Amniotic epithelial cell (primary cell): Measurements from ENCODE around the gene TBC1D1.

Experiments
- DNase-seq: peaks from one replicate; pipeline ENCODE4 v3.0.0-alpha.2; 2010; ENCODE audit warnings: low read depth

The TBC1D1 gene

GRCh38 chr4:38078590-38079421 is 187.9 kb downstream of the TBC1D1 start:
- peak; percentile 91 for DNase-seq

- DNase-seq: no peak
Measured at GRCh38 chr4:38080061-38080974, 189.4 kb downstream of the TBC1D1 start.

- DNase-seq: no peak
Measured at GRCh38 chr4:38082021-38082420, 191.1 kb downstream of the TBC1D1 start.

- DNase-seq: peak; percentile 84
Measured at GRCh38 chr4:38082424-38083385, 191.8 kb downstream of the TBC1D1 start.

- no peak for DNase-seq
Measured at GRCh38 chr4:38084877-38085711, 194.2 kb downstream of the TBC1D1 start.

- peak; percentile 58 for DNase-seq
Measured at GRCh38 chr4:38085751-38086150, 194.9 kb downstream of the TBC1D1 start.

- DNase-seq: no peak
Measured at GRCh38 chr4:38086151-38086848, 195.4 kb downstream of the TBC1D1 start.

GRCh38 chr4:38086849-38087226 is 196.0 kb downstream of the TBC1D1 start:
- no peak for DNase-seq

GRCh38 chr4:38088321-38088720 is 197.4 kb downstream of the TBC1D1 start:
- DNase-seq: no peak

GRCh38 chr4:38089961-38090360 is 199.1 kb downstream of the TBC1D1 start:
- peak; percentile 57 for DNase-seq

- no peak for DNase-seq
Measured at GRCh38 chr4:38090455-38091246, 199.8 kb downstream of the TBC1D1 start.

GRCh38 chr4:38091636-38092035 is 200.8 kb downstream of the TBC1D1 start:
- peak; percentile 38 for DNase-seq

GRCh38 chr4:38092701-38093100 is 201.8 kb downstream of the TBC1D1 start:
- DNase-seq: peak; percentile 88

GRCh38 chr4:38094419-38094818 is 203.5 kb downstream of the TBC1D1 start:
- no peak for DNase-seq

- DNase-seq: no peak
Measured at GRCh38 chr4:38095691-38096090, 204.8 kb downstream of the TBC1D1 start.

- no peak for DNase-seq
Measured at GRCh38 chr4:38097818-38098217, 206.9 kb downstream of the TBC1D1 start.

- DNase-seq: peak; percentile 29
Measured at GRCh38 chr4:38099020-38099600, 208.2 kb downstream of the TBC1D1 start.

- peak; percentile 96 for DNase-seq
Measured at GRCh38 chr4:38099908-38100407, 209.1 kb downstream of the TBC1D1 start.
